LHCN-M2 (cell line): ENCODE measurements around the gene ZBTB46. TPM values are rescaled to one million over a fixed set of nuclear protein-coding genes. Genes with fewer than 3 reads are reported as not detected.
"Not testable (repeated sequence)": the region's sequence is repeated elsewhere in the genome, so short reads cannot be mapped to it uniquely, and the experiment has no call there.

Experiments
- DNase-seq: peaks from one replicate; pipeline ENCODE4 v3.0.0-alpha.2; 2012; ENCODE audit warnings: low read depth
- polyA plus RNA-seq: library from polyadenylated mRNA; unstranded; fragments of >200 nt; gene quantifications from one replicate; pipeline ENCODE4 v1.2.1, GENCODE V29; 2012; ENCODE audit warnings: missing spikeins
- total RNA-seq: library from RNA; depleted of rRNA; stranded (reverse); fragments of >200 nt; gene quantifications from 2 replicates; pipeline ENCODE4 v1.2.3, GENCODE V29; 2014; rRNA removed

Gene ZBTB46, protein sequence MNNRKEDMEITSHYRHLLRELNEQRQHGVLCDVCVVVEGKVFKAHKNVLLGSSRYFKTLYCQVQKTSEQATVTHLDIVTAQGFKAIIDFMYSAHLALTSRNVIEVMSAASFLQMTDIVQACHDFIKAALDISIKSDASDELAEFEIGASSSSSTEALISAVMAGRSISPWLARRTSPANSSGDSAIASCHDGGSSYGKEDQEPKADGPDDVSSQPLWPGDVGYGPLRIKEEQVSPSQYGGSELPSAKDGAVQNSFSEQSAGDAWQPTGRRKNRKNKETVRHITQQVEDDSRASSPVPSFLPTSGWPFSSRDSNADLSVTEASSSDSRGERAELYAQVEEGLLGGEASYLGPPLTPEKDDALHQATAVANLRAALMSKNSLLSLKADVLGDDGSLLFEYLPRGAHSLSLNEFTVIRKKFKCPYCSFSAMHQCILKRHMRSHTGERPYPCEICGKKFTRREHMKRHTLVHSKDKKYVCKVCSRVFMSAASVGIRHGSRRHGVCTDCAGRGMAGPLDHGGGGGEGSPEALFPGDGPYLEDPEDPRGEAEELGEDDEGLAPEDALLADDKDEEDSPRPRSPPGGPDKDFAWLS
- 7.6 and 9.1 TPM in 2 replicates for total RNA-seq
- 5.6 TPM for polyA plus RNA-seq

DNA sequence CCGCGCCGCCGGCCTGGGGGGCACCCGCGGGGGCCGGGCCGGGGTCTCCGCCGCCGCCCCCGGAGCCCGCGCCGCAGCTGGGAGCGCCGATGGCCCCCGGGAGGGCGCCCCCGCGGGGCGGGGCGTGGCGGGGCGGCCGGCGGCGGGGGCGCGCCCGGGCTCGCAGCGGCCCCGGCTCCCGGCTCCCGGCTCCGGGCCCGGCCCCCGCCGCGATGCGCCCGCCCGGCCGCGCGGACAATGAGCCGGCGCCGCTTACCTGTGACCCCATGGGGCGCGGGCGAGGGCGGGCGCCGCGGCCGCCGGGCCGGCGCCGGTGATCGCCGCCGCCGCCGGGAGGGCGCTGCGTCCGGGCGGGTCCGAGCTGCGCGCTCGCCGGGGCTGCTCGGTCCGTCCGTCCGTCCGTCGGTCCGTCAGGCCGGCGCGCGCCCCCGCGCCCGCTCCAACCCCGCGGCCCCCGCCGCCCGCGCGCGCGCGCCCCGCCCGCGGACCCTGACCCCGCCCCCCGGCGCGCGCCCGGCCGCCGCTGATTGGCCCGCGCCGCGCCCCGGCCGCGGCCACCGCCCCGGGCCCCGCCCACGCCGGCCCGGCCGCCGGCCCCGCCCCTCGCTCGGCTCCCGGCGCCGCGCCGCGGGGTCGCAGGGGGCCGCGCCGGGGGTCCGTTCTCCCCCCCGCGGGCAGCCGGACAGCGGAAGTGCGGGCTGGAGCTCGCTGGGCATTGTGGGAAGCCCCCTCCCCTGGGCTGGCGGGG, at the start of gene ZBTB46:
TSS of gene ZBTB46 (minus strand) at position 424 of the 748 bp plus-strand sequence. CDS start 40,507 bp downstream, outside the sequence.
- DNase-seq: peak; percentile 37

DNA sequence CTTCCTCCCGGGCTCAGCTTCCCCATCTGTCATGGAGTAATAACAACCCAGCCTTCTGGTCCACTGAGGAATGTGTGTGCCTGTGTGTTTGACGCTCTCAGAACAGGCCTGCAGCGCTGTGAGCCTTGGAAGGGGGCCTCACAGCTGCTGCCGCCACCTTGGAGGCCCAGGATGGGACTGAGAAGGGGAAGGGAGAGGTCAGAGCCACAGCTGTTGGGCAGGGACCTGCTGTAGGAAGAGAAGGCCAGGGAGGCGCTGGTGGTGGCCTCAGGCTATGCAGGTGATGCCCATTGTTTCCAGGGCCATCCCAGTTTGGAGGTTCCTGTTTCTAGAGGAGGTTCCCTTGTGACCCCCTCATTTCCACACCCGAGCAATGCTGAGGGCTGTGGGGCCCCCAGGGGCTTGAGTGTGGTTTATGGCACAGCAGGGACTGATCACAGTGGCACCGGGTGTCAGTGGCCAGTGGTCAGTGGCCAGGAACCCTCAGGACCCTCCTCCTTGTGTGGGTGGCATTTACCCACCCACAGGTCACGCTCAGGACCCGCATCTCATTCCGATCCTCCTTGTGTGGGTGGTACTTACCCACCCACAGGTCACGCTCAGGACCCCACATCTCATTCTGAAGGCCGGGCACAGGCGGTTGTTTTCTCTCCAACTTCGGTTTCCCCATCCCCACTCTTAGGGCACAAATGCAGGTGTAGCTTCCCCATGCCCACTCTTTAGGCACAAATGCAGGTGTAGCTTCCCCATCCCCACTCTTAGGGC, 48.0 kb upstream of the ZBTB46 start:
- DNase-seq: no peak

DNA sequence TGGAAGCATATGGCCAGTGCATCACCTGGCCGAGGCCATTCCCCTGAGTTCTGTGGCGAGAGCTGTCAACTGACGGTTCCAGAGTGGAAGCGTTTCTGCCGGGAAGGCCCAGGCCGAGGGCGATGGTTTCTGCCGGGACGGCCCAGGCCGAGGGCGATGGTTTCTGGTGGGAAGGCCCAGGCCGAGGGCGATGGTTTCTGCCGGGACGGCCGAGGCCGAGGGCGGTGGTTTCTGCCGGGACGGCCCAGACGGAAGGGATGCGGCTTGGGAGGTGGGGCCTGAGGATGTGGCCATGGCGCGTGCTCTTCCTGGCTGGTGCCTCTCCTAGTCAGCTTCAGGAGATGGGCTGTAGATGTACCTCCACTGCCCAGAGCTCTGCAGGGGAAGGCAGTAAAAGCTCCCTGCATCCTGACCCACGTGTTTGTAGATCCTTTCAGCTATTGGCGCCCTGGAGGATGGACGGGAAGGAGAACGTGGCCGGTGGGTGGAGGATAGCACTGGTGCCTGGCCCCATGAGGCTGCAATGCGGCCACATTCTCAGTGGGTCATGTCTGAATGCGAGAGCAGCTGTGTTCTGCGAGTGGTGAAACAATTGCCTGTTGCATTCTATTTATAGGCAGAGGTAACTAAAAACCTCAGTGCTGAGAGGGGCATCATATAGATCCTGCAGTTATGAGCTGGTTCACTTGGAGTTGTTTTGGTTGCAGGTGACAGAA, 46.8 kb upstream of the ZBTB46 start:
- DNase-seq: no peak

DNA sequence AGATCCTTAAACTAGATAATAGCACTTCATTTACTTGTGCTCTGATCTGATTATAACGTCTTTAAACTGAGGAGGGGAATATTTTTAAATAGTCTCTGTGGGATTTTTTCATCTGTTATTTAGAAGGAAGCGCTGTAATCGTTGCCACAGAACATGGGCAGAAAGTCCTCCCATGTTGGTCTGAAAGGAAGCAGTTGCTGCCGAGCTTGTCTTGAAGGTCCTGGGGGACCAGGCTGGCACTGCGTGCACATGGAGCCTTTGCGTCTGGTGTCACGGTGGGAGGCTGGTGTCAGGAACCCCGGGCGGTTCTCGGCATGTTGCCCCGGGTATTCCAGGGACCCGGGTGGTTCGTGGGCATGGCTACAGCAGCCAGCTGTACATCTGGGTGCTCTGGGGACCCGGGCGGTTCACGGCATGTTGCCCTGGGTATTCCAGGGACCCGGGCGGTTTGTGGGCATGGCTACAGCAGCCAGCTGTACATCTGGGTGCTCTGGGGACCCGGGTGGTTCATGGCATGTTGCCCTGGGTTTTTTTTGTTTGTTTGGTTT, 45.5 kb upstream of the ZBTB46 start:
- no peak for DNase-seq

DNA sequence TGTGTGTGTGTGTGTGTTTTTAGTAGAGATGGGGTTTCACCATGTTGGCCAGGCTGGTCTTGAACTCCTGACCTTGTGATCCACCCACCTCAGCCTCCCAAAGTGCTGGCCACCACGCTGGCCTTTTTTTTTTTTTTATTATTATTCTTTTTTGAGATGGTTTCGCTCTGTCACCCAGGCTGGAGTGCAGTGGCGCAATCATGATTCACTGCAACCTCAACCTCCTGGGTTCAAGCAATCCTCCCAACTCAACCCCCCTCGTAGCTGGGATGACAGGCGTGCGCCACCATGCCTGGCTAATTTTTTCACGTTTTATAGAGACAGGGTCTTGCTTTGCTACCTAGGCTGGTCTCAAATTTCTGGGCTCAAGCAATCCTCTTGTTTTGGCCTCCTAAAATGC, 43.2 kb upstream of the ZBTB46 start:
- DNase-seq: not testable (repeated sequence)

DNA sequence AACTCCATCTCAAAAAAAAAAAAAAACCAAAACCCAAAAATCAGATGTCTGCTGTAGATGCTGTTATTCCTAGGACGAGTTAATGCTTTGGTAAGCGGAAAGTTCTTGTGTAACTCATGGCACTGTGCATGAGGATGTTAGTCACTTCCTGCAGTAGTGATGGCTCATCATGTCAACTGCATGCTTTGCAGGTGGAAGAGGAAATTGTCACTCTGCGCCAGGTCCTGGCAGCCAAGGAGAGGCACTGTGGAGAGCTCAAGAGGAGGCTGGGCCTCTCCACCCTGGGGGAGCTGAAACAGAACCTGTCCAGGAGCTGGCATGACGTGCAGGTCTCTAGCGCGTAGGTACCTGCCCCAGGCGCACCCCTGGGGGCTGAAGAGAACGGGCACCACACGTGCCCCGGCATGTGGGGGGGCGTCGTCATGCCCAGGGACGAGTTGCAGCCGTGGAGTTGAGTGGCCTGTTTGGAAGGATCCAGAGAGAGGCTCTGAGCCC, 42.5 kb upstream of the ZBTB46 start:
- peak; percentile 66 for DNase-seq

DNA sequence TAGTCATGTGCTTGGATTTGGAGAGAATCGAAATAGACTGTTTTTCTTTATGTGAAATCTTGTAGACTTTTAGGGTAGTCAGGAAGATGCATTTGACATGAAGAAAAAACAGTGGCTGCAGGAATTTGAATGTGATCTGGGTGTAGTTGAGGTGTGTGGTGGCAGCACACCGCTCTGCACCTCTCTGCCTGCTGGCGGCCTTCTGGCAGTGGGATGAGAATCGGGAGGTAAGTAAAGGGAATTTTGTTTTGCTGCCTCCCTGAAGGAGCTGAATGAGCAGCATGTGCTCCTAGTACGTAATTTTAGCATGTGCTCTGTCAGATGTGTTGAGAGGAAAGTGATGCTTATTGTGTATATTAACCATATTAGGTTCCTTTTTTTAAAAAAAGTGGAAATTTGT, 37.2 kb upstream of the ZBTB46 start:
- DNase-seq: no peak

DNA sequence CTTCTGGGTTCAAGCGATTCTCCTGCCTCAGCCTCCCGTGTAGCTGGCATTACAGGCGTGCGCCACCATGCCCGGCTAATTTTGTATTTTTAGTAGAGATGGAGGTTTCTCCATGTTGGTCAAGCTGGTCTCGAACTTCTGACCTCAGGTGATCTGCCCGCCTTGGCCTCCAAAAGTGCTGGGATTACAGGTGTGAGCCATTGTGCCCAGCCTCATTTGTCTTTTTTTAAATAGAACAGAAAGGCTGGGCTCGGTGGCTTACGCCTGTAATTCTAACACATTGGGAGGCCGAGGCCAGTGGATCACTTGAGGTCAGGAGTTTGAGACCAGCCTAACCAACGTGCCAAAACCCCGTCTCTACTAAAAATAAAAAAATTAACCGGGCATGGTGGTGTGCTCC, 36.0 kb upstream of the ZBTB46 start:
- DNase-seq: not testable (repeated sequence)

DNA sequence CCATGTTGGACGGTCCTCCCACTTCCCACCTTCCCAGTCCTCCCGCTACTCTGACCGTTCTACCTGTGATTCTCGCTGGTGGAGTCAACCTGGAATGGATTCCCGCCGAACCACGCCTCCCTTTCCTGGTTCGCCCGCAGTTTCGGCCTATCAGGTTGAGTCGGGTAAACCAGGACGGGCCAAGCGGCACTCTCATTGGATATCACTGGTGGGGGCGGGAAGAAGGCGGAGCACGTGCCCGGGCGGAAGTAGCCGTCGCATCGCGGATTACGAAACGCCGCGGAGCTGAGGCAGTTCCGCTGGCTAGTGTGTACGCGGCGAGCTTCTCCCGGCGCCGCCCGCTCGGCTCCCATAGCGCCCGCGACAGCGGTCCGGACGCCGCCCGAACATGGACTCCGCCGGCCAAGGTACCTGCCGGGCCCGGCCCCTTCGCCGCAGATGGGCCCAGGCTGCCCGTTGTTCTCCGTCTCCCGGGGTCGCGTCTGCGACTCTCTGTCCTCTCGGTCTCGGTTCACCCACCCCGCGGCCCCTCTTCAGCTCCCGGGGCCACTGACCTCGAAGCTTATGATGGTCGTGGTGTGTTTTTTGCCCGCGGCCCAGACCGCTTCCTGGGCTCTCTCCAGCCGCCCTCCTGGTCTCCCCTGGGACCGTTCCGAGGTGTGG, 34.0 kb upstream of the ZBTB46 start, which contains the start of gene TPD52L2:
TSS of gene TPD52L2 (plus strand) at position 293 of the 663 bp plus-strand sequence. CDS start at position 389, 96 bp downstream.
- DNase-seq: peak; percentile 97

DNA sequence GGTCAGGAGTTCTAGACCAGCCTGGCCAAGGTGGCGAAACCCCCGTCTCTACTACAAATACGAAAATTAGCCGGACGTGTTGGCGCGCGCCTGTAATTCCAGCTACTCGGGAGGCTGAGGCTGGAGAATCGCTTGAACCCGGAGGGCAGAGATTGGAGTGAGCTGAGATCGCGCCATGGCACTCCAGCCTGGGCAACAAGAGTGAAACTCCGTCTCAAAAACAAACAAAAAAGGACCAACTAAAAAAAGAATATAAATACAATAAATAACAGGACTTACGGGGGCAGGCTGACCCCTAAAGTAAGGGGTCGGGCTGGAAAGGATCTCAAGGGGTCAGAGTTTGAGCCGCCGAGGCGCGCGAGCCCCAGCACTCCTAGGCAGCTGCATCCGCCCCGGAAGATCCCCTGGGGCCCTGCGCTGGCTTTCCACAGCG, 33.5 kb upstream of the ZBTB46 start:
- DNase-seq: no peak

DNA sequence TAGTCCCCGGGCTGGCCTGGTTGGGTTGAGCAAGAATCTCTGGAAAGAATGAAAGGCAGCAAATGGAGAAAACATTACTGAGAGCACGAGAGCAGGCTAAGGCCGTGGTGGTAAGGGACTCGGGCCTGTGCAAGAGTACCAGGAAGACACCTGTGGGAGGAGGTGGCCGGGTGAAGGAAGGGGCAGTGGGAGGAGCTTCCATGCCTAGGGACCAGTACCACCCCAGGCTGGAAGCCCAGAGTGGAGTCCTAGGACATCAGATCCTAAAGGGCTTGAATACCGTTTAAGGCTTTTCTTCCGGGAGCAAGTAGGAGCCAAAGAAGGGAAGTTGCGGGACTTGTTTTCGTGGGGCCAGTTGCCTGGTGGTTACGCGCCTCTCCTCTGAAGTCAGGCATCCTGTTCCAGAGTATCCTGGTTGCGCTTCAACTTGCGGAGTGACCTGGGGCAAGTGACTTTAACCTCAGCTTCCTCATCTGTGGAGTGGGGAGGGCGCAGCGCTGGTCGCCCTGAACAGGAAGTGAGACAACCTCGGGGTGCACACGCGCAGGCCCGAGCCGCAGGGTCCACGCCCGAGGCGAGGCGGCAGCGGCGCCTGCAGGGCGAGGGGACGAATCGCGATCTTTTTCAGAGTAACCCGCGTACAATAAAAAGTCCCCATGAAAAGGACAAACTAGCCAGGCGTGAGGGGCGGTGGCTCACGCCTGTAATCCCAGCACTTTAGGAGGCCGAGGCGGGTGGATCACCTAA, 32.9 kb upstream of the ZBTB46 start:
- DNase-seq: peak; percentile 78

DNA sequence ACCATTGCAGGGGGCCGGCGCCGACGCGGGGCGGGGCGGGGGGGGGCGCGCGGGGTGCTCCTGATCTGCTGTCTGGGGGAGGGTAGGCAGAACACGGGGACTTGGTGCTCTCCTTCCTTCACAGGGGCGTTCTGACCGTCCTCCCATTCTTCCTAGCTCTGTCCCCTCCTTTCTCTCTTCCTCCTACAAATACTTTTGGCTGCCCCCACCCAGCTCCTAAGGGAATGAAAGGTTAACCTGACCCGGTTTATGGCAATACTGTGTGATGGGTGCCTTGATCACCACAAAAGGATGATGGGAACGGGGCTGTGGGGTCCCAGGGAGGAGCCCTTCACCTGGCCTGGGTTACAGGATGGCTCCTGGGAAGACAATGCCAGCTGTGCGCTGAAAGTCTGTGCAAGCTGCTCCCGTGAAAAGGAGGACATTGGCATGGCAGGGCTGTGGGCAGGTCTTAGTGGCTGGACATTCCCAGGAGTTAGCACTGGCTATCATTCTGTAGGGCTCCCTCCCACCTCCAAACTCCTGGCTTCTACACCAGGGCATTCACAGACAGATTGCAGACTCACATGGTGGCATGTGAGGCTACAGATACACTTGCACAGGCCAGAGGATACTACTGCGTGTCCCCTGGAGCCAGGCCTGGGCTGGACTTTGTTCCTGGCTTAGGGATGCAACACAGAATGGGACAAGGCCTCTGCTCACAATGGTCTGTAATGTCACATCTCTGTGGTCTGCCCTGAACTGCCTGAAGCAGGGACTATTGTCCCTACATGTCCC, 32.1 kb upstream of the ZBTB46 start:
- no peak for DNase-seq

DNA sequence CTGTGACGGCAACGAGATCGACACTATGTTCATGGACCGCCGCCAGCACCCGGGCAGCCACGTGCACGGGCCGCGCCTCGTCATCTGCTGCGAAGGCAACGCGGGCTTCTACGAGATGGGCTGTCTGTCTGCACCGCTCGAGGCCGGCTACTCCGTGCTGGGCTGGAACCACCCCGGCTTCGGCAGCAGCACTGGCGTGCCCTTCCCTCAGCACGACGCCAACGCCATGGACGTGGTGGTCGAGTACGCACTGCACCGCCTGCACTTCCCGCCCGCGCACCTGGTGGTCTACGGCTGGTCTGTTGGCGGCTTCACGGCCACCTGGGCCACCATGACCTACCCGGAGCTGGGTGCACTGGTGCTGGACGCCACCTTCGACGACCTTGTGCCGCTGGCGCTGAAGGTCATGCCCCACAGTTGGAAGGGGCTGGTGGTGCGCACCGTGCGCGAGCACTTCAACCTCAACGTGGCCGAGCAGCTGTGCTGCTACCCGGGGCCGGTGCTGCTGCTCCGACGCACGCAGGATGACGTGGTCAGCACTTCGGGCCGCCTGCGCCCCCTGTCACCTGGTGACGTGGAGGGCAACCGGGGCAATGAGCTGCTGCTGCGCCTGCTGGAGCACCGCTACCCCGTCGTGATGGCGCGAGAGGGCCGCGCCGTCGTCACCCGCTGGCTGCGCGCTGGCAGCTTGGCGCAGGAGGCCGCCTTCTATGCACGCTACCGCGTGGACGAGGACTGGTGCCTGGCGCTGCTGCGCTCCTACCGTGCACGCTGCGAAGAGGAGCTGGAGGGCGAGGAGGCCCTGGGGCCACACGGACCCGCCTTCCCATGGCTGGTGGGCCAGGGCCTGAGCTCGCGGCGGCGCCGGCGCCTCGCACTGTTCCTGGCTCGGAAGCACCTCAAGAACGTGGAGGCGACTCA, 31.2 kb upstream of the ZBTB46 start:
- DNase-seq: no peak

DNA sequence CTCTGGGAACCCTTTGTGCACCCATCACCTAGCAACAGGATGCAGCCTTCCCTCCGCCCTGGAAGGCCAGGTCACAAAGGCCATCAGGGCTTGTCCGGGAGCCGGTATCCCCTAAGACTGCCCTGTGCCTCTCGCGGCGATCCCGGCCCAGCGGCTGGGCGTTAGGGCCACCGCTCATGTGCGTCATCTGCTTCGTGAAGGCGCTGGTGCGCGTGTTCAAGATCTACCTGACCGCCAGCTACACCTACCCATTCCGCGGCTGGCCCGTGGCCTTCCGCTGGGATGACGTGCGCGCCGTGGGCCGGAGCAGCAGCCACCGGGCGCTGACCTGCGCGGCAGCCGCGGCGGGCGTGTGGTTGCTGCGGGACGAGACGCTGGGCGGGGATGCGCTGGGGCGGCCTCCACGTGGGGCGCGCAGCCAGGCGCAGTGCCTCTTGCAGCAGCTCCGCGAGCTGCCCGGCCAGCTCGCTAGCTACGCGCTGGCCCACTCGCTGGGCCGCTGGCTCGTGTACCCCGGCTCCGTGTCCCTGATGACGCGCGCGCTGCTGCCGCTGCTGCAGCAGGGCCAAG, 30.4 kb upstream of the ZBTB46 start, which contains the start of gene ABHD16B:
TSS of gene ABHD16B (plus strand) at position 134 of the 570 bp plus-strand sequence. CDS start at position 177, 43 bp downstream.
- no peak for DNase-seq

DNA sequence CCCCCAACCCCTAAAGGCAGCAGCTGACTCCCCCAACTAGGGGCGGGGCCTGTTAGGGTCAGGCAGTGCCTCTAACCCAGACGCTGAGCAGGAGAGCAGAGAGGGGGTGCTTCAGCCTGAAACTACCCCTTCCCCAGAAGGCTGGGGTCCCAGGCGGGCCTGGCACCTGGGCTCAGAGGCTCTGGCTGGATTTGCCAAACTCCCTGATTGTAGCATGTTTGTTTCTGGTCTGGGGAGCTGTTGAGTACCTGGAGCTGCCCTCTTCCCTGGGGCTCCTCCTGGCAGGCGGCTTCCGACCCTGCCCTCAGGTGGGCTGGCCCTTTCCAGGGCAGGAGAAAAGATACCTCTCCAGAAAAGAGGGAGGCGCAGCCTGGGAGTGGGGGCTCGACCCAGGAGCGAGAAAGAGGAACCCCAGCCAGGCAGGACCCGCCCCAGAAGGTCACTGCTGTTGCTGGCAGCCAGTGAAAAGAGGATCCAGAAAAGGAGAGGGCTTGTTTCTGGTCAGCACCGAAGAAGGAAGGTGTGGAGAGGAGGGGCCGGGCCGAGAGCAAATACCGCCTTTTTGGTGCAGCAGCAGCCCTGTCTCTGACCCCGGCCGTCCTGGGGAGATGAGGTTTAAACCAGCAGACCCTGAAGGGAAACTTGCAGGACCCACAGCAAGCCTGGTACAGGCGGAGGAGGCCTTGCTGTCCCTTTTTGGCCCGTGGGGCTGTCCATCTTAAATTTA, 29.4 kb upstream of the ZBTB46 start:
- no peak for DNase-seq

DNA sequence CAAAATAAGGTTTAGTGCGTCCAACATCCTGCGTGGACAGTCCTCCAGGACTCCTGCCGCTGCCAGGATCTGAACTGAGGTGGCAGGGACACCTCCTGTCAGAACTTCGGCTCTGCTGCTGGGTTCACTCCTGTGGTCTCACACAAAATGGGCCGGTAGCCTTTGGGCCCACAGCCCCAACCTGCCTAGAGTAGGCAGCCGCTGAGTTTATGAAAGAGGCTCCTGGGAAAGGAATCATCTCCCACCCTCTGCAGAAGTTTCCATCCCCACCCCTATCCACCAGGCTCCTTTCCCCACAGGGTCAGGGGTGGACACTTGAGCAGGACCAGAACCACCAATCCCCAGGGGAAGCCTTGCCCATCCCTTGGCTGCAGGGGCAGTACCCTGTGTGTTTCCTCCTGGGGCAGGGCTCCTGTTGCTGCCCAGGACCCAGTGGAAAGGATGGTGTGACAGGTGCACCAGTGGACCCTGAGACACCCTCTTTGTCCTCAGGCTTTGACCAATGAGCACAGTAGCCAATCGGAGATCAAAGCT, 28.2 kb upstream of the ZBTB46 start:
- DNase-seq: no peak
